IMR-90 (cell line): ENCODE measurements around the gene KCMF1. TPM values are rescaled to one million over a fixed set of nuclear protein-coding genes. Genes with fewer than 3 reads are reported as not detected.

Source experiments
- ATAC-seq: fragments of 200-7000 bp; cut with Tn5 transposase; 2 replicates; pipeline ENCODE4 v1.9.1; 2020; ENCODE audit warnings: low read depth, mild to moderate bottlenecking, moderate library complexity
- BruUV-seq: library from RNA; stranded (reverse); fragments of 400-500 nt; replicated peaks from 2 replicates; lab custom pipeline; 2021; lab: Mats Ljungman, UMichigan
- CTCF ChIA-PET: fragments of 300-600 bp; formaldehyde crosslinking; extraction: SDS; loops from one replicate; lab custom pipeline; 2021; ENCODE audit warnings: antibody characterized with exemption; lab: Yijun Ruan, JAX
- POLR2A ChIA-PET: fragments of 300-600 bp; sonication (Branson Sonifier 250); formaldehyde crosslinking; loops from one replicate; lab custom pipeline; 2022; ENCODE audit warnings: antibody characterized with exemption; ENCODE audit not compliant: unreplicated experiment; lab: Charles Lee
- DNase-seq: peaks from one replicate; pipeline ENCODE4 v3.0.0; 2013
- H2AFZ ChIP-seq: replicated peaks from 2 replicates; pipeline ENCODE3; 2013; ENCODE audit warnings: low read length, mild to moderate bottlenecking; ENCODE audit not compliant: poor library complexity
- H2AK5ac ChIP-seq: 2 replicates; pipeline ENCODE4 v1.6.1; 2013; ENCODE audit warnings: low read depth, low read length, inconsistent platforms
- H2AK9ac ChIP-seq: replicated peaks from 2 replicates; pipeline ENCODE3; 2013; ENCODE audit warnings: mild to moderate bottlenecking, low read depth, low read length, moderate library complexity; ENCODE audit not compliant: poor library complexity
- H2BK120ac ChIP-seq: 2 replicates; pipeline ENCODE4 v1.6.1; 2013; ENCODE audit warnings: low read depth, low read length, inconsistent platforms
- H2BK15ac ChIP-seq: 3 replicates; pipeline ENCODE4 v1.6.1; 2013; ENCODE audit warnings: low read depth, low read length, inconsistent platforms
- H2BK20ac ChIP-seq: 2 replicates; pipeline ENCODE4 v1.6.1; 2013; ENCODE audit warnings: low read depth, mild to moderate bottlenecking, inconsistent platforms, low read length, moderate library complexity
- H2BK5ac ChIP-seq: 2 replicates; pipeline ENCODE4 v1.6.1; 2013; ENCODE audit warnings: mild to moderate bottlenecking, low read depth, low read length, inconsistent platforms; ENCODE audit not compliant: poor library complexity, severe bottlenecking
- H3K14ac ChIP-seq: replicated peaks from 2 replicates; pipeline ENCODE4 v1.6.1; 2013; ENCODE audit warnings: low read depth, low read length, inconsistent platforms
- H3K18ac ChIP-seq: 2 replicates; pipeline ENCODE4 v1.6.1; 2013; ENCODE audit warnings: low read depth, low read length, control low read depth
- H3K23ac ChIP-seq: 2 replicates; pipeline ENCODE4 v1.6.1; 2013; ENCODE audit warnings: low read depth, low read length, inconsistent platforms
- H3K27ac ChIP-seq: 2 replicates; pipeline ENCODE4 v1.5.1; 2013; ENCODE audit warnings: mild to moderate bottlenecking, control low read depth, low read length; ENCODE audit not compliant: insufficient read depth
- H3K27me3 ChIP-seq: 2 replicates; pipeline ENCODE4 v1.6.1; 2013; ENCODE audit warnings: low read length; ENCODE audit not compliant: control insufficient read depth, insufficient read depth
- H3K36me3 ChIP-seq: 2 replicates; pipeline ENCODE4 v1.6.1; 2013; ENCODE audit warnings: low read length, mixed read lengths; ENCODE audit not compliant: control insufficient read depth, insufficient read depth
- H3K4ac ChIP-seq: 2 replicates; pipeline ENCODE4 v1.6.1; 2013; ENCODE audit warnings: low read depth, low read length, inconsistent platforms
- H3K4me1 ChIP-seq: 2 replicates; pipeline ENCODE4 v1.6.1; 2013; ENCODE audit warnings: low read length, mixed read lengths; ENCODE audit not compliant: control insufficient read depth, insufficient read depth
- H3K4me2 ChIP-seq: 2 replicates; pipeline ENCODE4 v1.6.1; 2013; ENCODE audit warnings: low read depth, mild to moderate bottlenecking, control low read depth, low read length, moderate library complexity
- H3K4me3 ChIP-seq: 2 replicates; pipeline ENCODE4 v1.5.1; 2013; ENCODE audit warnings: low read depth, mild to moderate bottlenecking, control low read depth, low read length, moderate library complexity; ENCODE audit not compliant: insufficient read depth
- H3K56ac ChIP-seq: 2 replicates; pipeline ENCODE4 v1.6.1; 2013; ENCODE audit warnings: low read length, inconsistent platforms; ENCODE audit not compliant: insufficient read depth; ENCODE audit errors: extremely low read depth
- H3K79me1 ChIP-seq, 2 experiments: 2 replicates each; pipeline ENCODE4 v1.6.1; 2013; ENCODE audit warnings: low read length in 2 of 2, inconsistent platforms in 1 of 2, low read depth in 1 of 2
- H3K9ac ChIP-seq: 2 replicates; pipeline ENCODE4 v1.6.1; 2013; ENCODE audit warnings: low read depth, low read length, control low read depth
- H3K9me1 ChIP-seq: 2 replicates; pipeline ENCODE4 v1.6.1; 2013; ENCODE audit warnings: low read length, inconsistent platforms; ENCODE audit not compliant: insufficient read depth
- H3K9me3 ChIP-seq: 2 replicates; pipeline ENCODE4 v1.6.1; 2013; ENCODE audit warnings: low read length; ENCODE audit not compliant: control insufficient read depth, insufficient read depth
- H4K20me1 ChIP-seq: 2 replicates; pipeline ENCODE4 v1.6.1; 2013; ENCODE audit warnings: low read length, inconsistent platforms; ENCODE audit not compliant: insufficient read depth
- H4K5ac ChIP-seq: 2 replicates; pipeline ENCODE4 v1.6.1; 2013; ENCODE audit warnings: mild to moderate bottlenecking, low read depth, low read length, control low read depth
- H4K8ac ChIP-seq, 2 experiments: 2 replicates each; pipeline ENCODE4 v1.6.1; 2013; ENCODE audit warnings: low read depth in 2 of 2, low read length in 2 of 2, control low read depth in 1 of 2, inconsistent platforms in 1 of 2
- H4K91ac ChIP-seq: 2 replicates; pipeline ENCODE4 v1.6.1; 2013; ENCODE audit warnings: low read depth, low read length, inconsistent platforms; ENCODE audit not compliant: insufficient read depth
- CTCF ChIP-seq: conservative IDR thresholded peaks from 2 replicates; pipeline ENCODE4 v1.5.1; 2012; ENCODE audit warnings: mild to moderate bottlenecking, low read depth, low read length, improper control_type of control experiment
- FOS ChIP-seq: fragments of 150-350 bp; IDR thresholded peaks from 2 replicates; pipeline ENCODE4 v1.6.1; 2016; ENCODE audit warnings: low read depth, low read length
- RFX5 ChIP-seq: IDR thresholded peaks from 2 replicates; pipeline ENCODE4 v1.8.0; 2012; ENCODE audit warnings: low read depth, mild to moderate bottlenecking, low read length, moderate library complexity
- WGBS, 2 experiments: methylation state at CpG; one replicate each; pipeline versions ENCODE4 v1.1.5 to v1.1.7; 2013; ENCODE audit warnings: missing lambda C conversion rate in 2 of 2; ENCODE audit not compliant: insufficient read length in 1 of 2; ENCODE audit errors: extremely low coverage in 2 of 2; 5-methylcytosine and 5-hydroxymethylcytosine counted together
- dilution Hi-C: fragments of 300-500 bp; cut with HindIII; formaldehyde crosslinking; loops from one replicate; pipeline ENCODE4 v1.14.3; 2018; ENCODE audit warnings: low sequenced_read_pairs; ENCODE audit not compliant: unreplicated experiment
- in situ Hi-C: fragments of 300-500 bp; cut with MboI; formaldehyde crosslinking; loops from 3 replicates; pipeline ENCODE4 v1.14.3; 2019; ENCODE audit warnings: low sequenced_read_pairs, inconsistent platforms, mixed read lengths
- intact Hi-C: fragments of 100-400 bp; cut with micrococcal nuclease; formaldehyde crosslinking; loops from 2 replicates; pipeline ENCODE4 v1.10.0; 2022
- polyA plus RNA-seq, 3 experiments: library from polyadenylated mRNA; depleted of rRNA; stranded (reverse); fragments of >200 nt; gene quantifications; 2 replicates each; pipeline ENCODE4 v1.2.3, GENCODE V29; 2012; ENCODE audit warnings: low replicate concordance in 1 of 3
- total RNA-seq: library from RNA; depleted of rRNA; stranded (reverse); fragments of >200 nt; gene quantifications from 2 replicates; pipeline ENCODE4 v1.2.3, GENCODE V29; 2012

The KCMF1 gene
- total and polyA plus RNA-seq, 2 of the 4 experiments (the other 2 are of a cell fraction): 49.9 to 108 TPM

GRCh38 chr2:84963323-84963691, 7.7 kb upstream of the KCMF1 start:
- dilution Hi-C loops: no loop called here
- Histone ChIP-seq H2AK9ac (no peak overlapping the region), H3K23ac (peak overlapping the region; percentile 21; the same call in 1 of the 2 replicates), H4K5ac (no peak overlapping the region), H4K91ac (peak overlapping the region; percentile 45; the same call in 1 of the 2 replicates), H4K8ac (peak overlapping the region in 1 of 2 experiments; percentile 68; a peak in 2 of 4 replicates), H3K56ac (no peak overlapping the region), H2BK120ac (peak overlapping the region; percentile 24; the same call in 1 of the 2 replicates), H3K4me3 (no peak overlapping the region), H3K9me3 (no peaks in the 10 kb centered on the region), H2AK5ac (peak overlapping the region; percentile 80), H3K4me1 (peaks cover 26% of the 10 kb centered on the region), H3K18ac (0 out of 2 replicates have a peak overlapping the region, but pooled peaks have one; percentile 11), H2BK5ac (peak overlapping the region; percentile 49), H3K27ac (peak overlapping the region; percentile 61), H3K14ac (peak overlapping the region; percentile 48; the same call in 1 of the 2 replicates), H3K9ac (no peak overlapping the region), H3K4me2 (peak overlapping the region; percentile 37), H3K36me3 (peaks cover 10% of the 10 kb centered on the region), H3K9me1 (peaks cover 22% of the 10 kb centered on the region), H3K4ac (peak overlapping the region; percentile 66), H4K20me1 (peaks cover 35% of the 10 kb centered on the region), H3K27me3 (no peaks in the 10 kb centered on the region), H2BK15ac (0 out of 3 replicates have a peak overlapping the region, but pooled peaks have one; percentile 48), H3K79me1 (peaks cover 28 to 68% of the 10 kb centered on the region in 2 experiments), H2BK20ac (peak overlapping the region; percentile 5; the same call in 1 of the 2 replicates), H2AFZ (peak overlapping the region; percentile 52)
- ATAC-seq (no peak), DNase-seq (no peak)
- in situ Hi-C loops: no loop called here
- WGBS, 2 experiments: 100% methylated on average over 2 of the region's 2 CpGs; no CpG with 5 or more reads in 1 of the 2 experiments
- ChIA-PET POLR2A (no interaction called here), CTCF (interaction anchor here (0.7 kb wide), 1 partner anchor 10 kb away, joined by 3 read pairs; no protein-coding TSS in a partner anchor)
- intact Hi-C loops: no loop called here
- no TSS peak for BruUV-seq
- no peak for TF ChIP-seq RFX5
- no peak for TF ChIP-seq CTCF
- TF ChIP-seq FOS: no peak
